ENCODE data around the gene MAP4K5. TPM values are rescaled to one million over a fixed set of nuclear protein-coding genes. Genes with fewer than 3 reads are reported as not detected.

MAP4K5 gene
- total and polyA plus RNA-seq, 4 experiments from 2014 or later = 5.9 to 43.0 (median 31.5) TPM

DNA sequence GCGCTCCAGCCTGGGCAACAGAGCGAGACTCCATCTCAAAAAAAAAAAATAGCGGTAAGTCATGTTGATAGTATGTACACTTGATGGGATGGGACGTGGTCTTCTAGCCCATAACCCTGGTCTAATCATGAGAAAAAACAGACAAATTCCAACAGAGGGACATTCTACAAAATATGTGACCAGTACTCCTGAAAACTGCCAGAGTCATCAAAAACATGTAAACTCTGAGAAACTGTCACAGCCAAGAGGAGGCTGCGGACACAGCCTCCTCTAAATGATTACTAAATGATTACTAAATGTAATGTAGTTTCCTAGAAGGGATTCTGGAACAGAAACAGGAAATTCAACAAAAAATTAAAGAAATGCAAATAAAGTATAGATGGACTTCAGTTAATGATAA, 156.6 kb downstream of the MAP4K5 start:
- Histone ChIP-seq H3K27ac (ENCODE audit: low read depth, low read length) (no peak overlapping the region), H3K4me1 (ENCODE audit: insufficient read depth, low read length) (no peaks in the 10 kb centered on the region), H3K9me3 (ENCODE audit: control insufficient read depth in 1 of 2, low read length in 2 of 2) (no peaks in the 10 kb centered on the region), H3K27me3 (ENCODE audit: insufficient read depth, low read length) (peaks cover 4% of the 10 kb centered on the region), H3K4me3 (ENCODE audit: low read length in 2 of 2) (no peak overlapping the region), H3K36me3 (ENCODE audit: insufficient read depth, low read length) (no peaks in the 10 kb centered on the region)
- H3K36me3 Mint-ChIP-seq = no peaks in the 10 kb centered on the region
- no peaks in the 10 kb centered on the region for H3K4me1 Mint-ChIP-seq
- no peaks in the 10 kb centered on the region for H3K27me3 Mint-ChIP-seq
- no peak overlapping the region for H3K4me3 Mint-ChIP-seq
- no peak for DNase-seq
- no peak overlapping the region for H3K27ac Mint-ChIP-seq
- POLR2A ChIA-PET (ENCODE audit: partially characterized antibody) = no interaction called here
- intact Hi-C loops (cut with micrococcal nuclease) = no loop called here
- H3K9me3 Mint-ChIP-seq = no peaks in the 10 kb centered on the region
- CTCF ChIA-PET (ENCODE audit: partially characterized antibody) = no interaction called here

GRCh38 chr14:50373959-50374358, 158.4 kb downstream of the MAP4K5 start:
- Mint-ChIP-seq H3K4me3 (no peak overlapping the region), H3K36me3 (no peaks in the 10 kb centered on the region), H3K27ac (no peak overlapping the region), H3K27me3 (no peaks in the 10 kb centered on the region), H3K4me1 (no peaks in the 10 kb centered on the region), H3K9me3 (no peaks in the 10 kb centered on the region)
- ChIA-PET CTCF (ENCODE audit: partially characterized antibody) (interaction anchor here (1.3 to 1.8 kb wide), 2 partner anchors 10 to 53 kb away, joined by 4 to 10 read pairs; no protein-coding TSS in a partner anchor), POLR2A (ENCODE audit: partially characterized antibody) (interaction anchor here (1.1 kb wide), 1 partner anchor 11 kb away, joined by 6 read pairs; no protein-coding TSS in a partner anchor)
- DNase-seq = no peak
- Histone ChIP-seq H3K4me1 (ENCODE audit: insufficient read depth, low read length) (no peaks in the 10 kb centered on the region), H3K4me3 (ENCODE audit: low read length in 2 of 2) (no peak overlapping the region), H3K27me3 (ENCODE audit: insufficient read depth, low read length) (peaks cover 4% of the 10 kb centered on the region), H3K36me3 (ENCODE audit: insufficient read depth, low read length) (no peaks in the 10 kb centered on the region), H3K9me3 (ENCODE audit: control insufficient read depth in 1 of 2, low read length in 2 of 2) (no peaks in the 10 kb centered on the region), H3K27ac (ENCODE audit: low read depth, low read length) (no peak overlapping the region)
- intact Hi-C loops (cut with micrococcal nuclease) = no loop called here

GRCh38 chr14:50371546-50371945, 160.8 kb downstream of the MAP4K5 start:
- H3K27ac ChIP-seq (ENCODE audit: low read depth, low read length) = no peak overlapping the region
- H3K27me3 ChIP-seq (ENCODE audit: insufficient read depth, low read length) = peaks cover 4% of the 10 kb centered on the region
- H3K4me3 ChIP-seq (ENCODE audit: low read length in 2 of 2) = no peak overlapping the region
- no peaks in the 10 kb centered on the region for H3K36me3 Mint-ChIP-seq
- no peak overlapping the region for H3K27ac Mint-ChIP-seq
- no peak overlapping the region for H3K4me3 Mint-ChIP-seq
- no peak for DNase-seq
- no peaks in the 10 kb centered on the region for H3K27me3 Mint-ChIP-seq
- H3K9me3 ChIP-seq (ENCODE audit: control insufficient read depth in 1 of 2, low read length in 2 of 2) = no peaks in the 10 kb centered on the region
- ChIA-PET CTCF (ENCODE audit: partially characterized antibody) (no interaction called here), POLR2A (ENCODE audit: partially characterized antibody) (no interaction called here)
- H3K36me3 ChIP-seq (ENCODE audit: insufficient read depth, low read length) = no peaks in the 10 kb centered on the region
- no peaks in the 10 kb centered on the region for H3K4me1 ChIP-seq (ENCODE audit: insufficient read depth, low read length)
- H3K9me3 Mint-ChIP-seq = no peaks in the 10 kb centered on the region
- H3K4me1 Mint-ChIP-seq = peaks cover 0 to 4% (median 1%) of the 10 kb centered on the region in 4 donors
- intact Hi-C loops (cut with micrococcal nuclease) = no loop called here

Other genes starting within 250 kb of the MAP4K5 start
- gene L2HGDH, start 220.3 kb downstream of the MAP4K5 start, total RNA-seq = 1 to 10 TPM; 4.9 to 5.5 TPM
- 1 to 10 TPM; 3.0 to 6.1 TPM for gene L2HGDH, start 220.3 kb downstream of the MAP4K5 start, polyA plus RNA-seq
- gene DMAC2L, start 220.2 kb downstream of the MAP4K5 start, total RNA-seq = 10 to 100 TPM; 15.9 to 19.5 TPM
- 10 to 100 TPM; 14.3 to 18.8 TPM for gene DMAC2L, start 220.2 kb downstream of the MAP4K5 start, polyA plus RNA-seq
- 1 to 10 TPM; 6.4 to 6.5 TPM for gene CDKL1, start 135.7 kb downstream of the MAP4K5 start, total RNA-seq
- 10 to 100 TPM in 1 of 2 donors, 1 to 10 TPM in 1; 1.6 to 12.0 TPM for gene CDKL1, start 135.7 kb downstream of the MAP4K5 start, polyA plus RNA-seq
- 1 to 10 TPM in 1 of 2 experiments, under 1 TPM in 1; 0.64 to 1.6 TPM for gene ATL1, start 27.6 kb upstream of the MAP4K5 start, total RNA-seq
- 1 to 10 TPM; 1.6 to 2.1 TPM for gene ATL1, start 27.6 kb upstream of the MAP4K5 start, polyA plus RNA-seq
- gene SAV1, start 135.7 kb upstream of the MAP4K5 start, total RNA-seq = 10 to 100 TPM; 13.9 to 14.5 TPM
- gene SAV1, start 135.7 kb upstream of the MAP4K5 start, polyA plus RNA-seq = 10 to 100 TPM; 13.3 to 14.1 TPM

Measured in CD4-positive, alpha-beta memory T cell (primary cell).